ENCODE results near the gene ACTL7A. TPM values are rescaled to one million over a fixed set of nuclear protein-coding genes. Genes with fewer than 3 reads are reported as not detected.
"Not testable (repeated sequence)": the region's sequence is repeated elsewhere in the genome, so short reads cannot be mapped to it uniquely, and the experiment has no call there.

Gene ACTL7A
- total and polyA plus RNA-seq, 2 experiments from 2014 or later: not detected

DNA sequence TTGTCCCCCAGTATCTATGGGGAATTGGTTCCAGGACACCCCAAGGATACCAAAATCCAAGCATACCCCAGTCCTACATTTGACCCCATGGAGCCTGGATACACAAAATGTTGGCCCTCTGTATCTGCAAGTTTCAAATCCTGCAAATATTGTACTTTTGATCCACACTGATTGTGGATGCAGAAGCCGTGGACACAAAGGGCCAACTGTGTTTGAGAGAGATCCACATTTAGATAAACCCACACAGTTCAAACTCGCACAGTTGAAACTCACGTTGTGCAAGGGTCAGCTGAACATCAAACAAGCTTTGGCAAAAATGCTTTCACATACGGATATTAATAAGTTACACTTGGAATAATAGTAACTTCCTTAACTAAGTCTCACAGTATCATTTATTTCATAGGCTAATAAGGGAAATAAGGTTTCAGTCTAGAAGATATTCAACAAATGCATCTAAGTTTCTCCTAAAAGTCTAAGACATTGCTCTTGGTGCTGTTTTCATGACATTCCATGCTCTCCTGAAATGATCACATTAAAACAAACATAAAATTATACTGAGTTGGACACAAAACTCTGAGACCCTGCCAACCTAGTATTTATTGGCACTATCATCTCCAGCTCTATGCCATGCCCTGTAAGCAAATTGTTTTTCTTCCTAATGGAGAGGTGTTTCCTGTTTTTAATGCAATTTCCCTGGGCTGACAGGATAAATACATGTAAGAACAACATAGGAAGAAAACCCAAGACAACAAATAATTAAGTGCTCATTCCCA is 32.3 kb downstream of the ACTL7A start:
- no peaks in the 10 kb centered on the region for H3K9me2 ChIP-seq (ENCODE audit: insufficient read depth)
- no peak overlapping the region for H3K4me3 ChIP-seq
- H2AFZ ChIP-seq: no peak overlapping the region
- H3K4me2 ChIP-seq (ENCODE audit: unreplicated experiment): no peak overlapping the region
- no peaks in the 10 kb centered on the region for H4K20me1 ChIP-seq (ENCODE audit: insufficient read depth)
- no peak for TF ChIP-seq EZH2 (IDR thresholded peaks at IDR 0.05; ENCODE audit: insufficient read depth, poor library complexity, severe bottlenecking)
- TF ChIP-seq EZH2phosphoT487 (IDR thresholded peaks at IDR 0.05; ENCODE audit: insufficient read depth, low read depth): no peak
- H3K79me2 ChIP-seq (ENCODE audit: insufficient read depth): no peaks in the 10 kb centered on the region
- no peak overlapping the region for H3K9ac ChIP-seq
- in situ Hi-C loops (cut with MboI): no loop called here
- H3K4me1 ChIP-seq (ENCODE audit: insufficient read depth): no peaks in the 10 kb centered on the region
- WGBS, 2 experiments (ENCODE audit: low coverage in 1 of 2, low lambda C conversion rate in 2 of 2, missing lambda C conversion rate in 2 of 2): 95 to 98% methylated on average over 4 of the region's 4 CpGs
- H3K27ac ChIP-seq: no peak overlapping the region
- H3K9me3 ChIP-seq (ENCODE audit: low read depth): no peaks in the 10 kb centered on the region
- H3F3A ChIP-seq (ENCODE audit: insufficient read depth): no peaks in the 10 kb centered on the region
- no peaks in the 10 kb centered on the region for H3K27me3 ChIP-seq (replicated peaks; ENCODE audit: insufficient read depth)
- DNase-seq: no peak
- peaks cover 42% of the 10 kb centered on the region for H3K36me3 ChIP-seq (ENCODE audit: low read depth)

DNA sequence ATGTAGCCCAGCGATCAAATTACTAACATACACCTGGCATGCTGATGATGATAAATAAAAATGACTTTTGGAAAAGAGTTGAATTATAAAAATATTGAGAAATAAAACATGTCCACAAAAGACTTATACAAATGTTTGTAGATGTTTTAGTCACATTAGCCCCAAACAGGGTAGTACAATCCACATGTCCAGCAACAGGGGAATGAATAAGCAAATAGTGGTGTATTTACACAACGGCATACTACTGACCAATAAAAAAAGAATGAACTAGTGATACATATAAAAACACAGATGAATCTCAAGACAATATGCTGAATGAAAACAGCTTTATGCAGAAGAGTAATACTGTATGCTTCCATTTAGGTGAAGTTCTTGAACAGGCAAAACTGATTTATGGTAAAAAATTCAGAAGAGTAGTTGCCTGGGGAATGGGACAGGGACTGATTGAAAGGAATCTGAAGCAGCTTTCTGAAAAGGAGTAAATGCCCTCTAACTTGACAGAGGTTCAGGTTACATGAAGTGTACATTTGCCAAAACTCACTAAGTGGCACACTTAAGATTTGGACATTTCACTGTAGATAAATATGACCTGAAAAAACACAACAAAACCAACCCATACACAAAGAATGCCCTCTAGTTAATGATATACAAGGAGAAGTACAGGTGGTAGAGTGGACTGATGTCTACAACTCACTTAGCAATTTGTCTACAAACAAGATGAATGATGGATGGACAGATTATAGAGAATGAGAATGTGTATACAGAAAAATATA is 35.4 kb downstream of the ACTL7A start:
- no peak for DNase-seq
- no peaks in the 10 kb centered on the region for H3K4me1 ChIP-seq (ENCODE audit: insufficient read depth)
- no peaks in the 10 kb centered on the region for H3K79me2 ChIP-seq (ENCODE audit: insufficient read depth)
- H3K4me2 ChIP-seq (ENCODE audit: unreplicated experiment): no peak overlapping the region
- WGBS, 2 experiments (ENCODE audit: low coverage in 1 of 2, low lambda C conversion rate in 2 of 2, missing lambda C conversion rate in 2 of 2): 71 to 76% methylated on average over 2 of the region's 2 CpGs
- no peak overlapping the region for H3K27ac ChIP-seq
- no peaks in the 10 kb centered on the region for H3F3A ChIP-seq (ENCODE audit: insufficient read depth)
- in situ Hi-C loops (cut with MboI): no loop called here
- H2AFZ ChIP-seq: no peak overlapping the region
- H3K4me3 ChIP-seq: no peak overlapping the region
- no peaks in the 10 kb centered on the region for H3K9me2 ChIP-seq (ENCODE audit: insufficient read depth)
- H3K27me3 ChIP-seq (replicated peaks; ENCODE audit: insufficient read depth): no peaks in the 10 kb centered on the region
- H3K36me3 ChIP-seq (ENCODE audit: low read depth): peaks cover 54% of the 10 kb centered on the region
- H3K9me3 ChIP-seq (ENCODE audit: low read depth): no peaks in the 10 kb centered on the region
- TF ChIP-seq EZH2 (IDR thresholded peaks at IDR 0.05; ENCODE audit: insufficient read depth, poor library complexity, severe bottlenecking) (no peak), EZH2phosphoT487 (IDR thresholded peaks at IDR 0.05; ENCODE audit: insufficient read depth, low read depth) (no peak)
- no peaks in the 10 kb centered on the region for H4K20me1 ChIP-seq (ENCODE audit: insufficient read depth)
- no peak overlapping the region for H3K9ac ChIP-seq

DNA sequence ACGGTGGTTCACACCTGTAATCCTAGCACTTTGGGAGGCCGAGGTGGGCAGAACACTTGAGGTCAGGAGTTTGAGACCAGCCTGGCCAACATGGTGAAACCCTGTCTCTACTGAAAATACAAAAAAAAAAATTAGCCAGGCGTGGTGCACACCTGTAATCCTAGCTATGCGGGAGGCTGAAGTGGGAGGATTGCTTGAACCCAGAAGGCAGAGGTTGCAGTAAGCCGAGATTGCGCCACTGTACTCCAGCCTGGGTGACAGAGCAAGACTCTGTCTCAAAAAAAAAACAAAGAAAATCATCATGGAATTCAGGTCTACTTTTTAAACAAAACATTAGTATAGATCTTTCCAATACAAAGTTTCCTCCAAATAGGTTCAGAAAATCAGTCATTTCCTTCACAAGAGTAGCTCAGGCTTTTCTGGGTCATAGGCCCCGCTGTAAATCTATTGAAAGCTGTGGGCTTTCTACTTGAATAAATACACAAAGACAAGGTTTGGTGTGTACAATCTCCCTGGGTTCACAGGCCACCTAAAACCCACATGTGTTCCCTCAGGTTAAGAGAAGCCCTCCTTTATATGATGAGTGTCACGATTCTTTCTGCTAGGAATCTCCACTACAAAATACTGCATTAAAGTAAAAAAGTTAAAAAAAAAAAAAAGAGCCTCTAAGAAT is 37.1 kb downstream of the ACTL7A start:
- H3F3A ChIP-seq (ENCODE audit: insufficient read depth); H3K27me3 ChIP-seq (replicated peaks; ENCODE audit: insufficient read depth); in situ Hi-C loops (cut with MboI); H3K9me2 ChIP-seq (ENCODE audit: insufficient read depth); H3K4me3 ChIP-seq; H3K9ac ChIP-seq; H4K20me1 ChIP-seq (ENCODE audit: insufficient read depth); H2AFZ ChIP-seq; H3K4me2 ChIP-seq (ENCODE audit: unreplicated experiment); H3K27ac ChIP-seq; H3K4me1 ChIP-seq (ENCODE audit: insufficient read depth); H3K9me3 ChIP-seq (ENCODE audit: low read depth); DNase-seq; H3K79me2 ChIP-seq (ENCODE audit: insufficient read depth): not testable (repeated sequence)
- peaks cover 58% of the 10 kb centered on the region for H3K36me3 ChIP-seq (ENCODE audit: low read depth)
- WGBS, 2 experiments (ENCODE audit: low coverage in 1 of 2, low lambda C conversion rate in 2 of 2, missing lambda C conversion rate in 2 of 2): 88% methylated on average over 8 of the region's 8 CpGs

DNA sequence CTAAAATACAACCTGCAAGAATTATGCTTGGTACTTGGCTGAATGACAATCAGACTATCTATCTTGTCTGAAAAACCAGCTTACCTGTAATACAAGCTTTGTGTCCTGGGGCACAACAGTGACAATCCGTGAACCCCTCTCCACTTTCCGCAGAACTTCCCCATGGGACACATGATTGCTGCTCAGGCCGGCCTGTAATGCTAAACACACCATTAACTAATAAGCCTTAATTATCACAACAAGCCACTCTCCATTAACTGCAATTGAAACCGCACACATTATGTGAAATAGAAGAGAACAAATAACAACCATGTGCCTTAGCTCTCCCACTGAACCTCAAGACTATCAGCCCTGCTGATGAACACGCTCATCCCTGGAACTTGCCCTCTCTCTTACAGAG is 38.1 kb downstream of the ACTL7A start:
- Histone ChIP-seq H3K4me2 (ENCODE audit: unreplicated experiment) (no peak overlapping the region), H3K36me3 (ENCODE audit: low read depth) (peaks cover 59% of the 10 kb centered on the region), H3K27me3 (replicated peaks; ENCODE audit: insufficient read depth) (no peaks in the 10 kb centered on the region), H4K20me1 (ENCODE audit: insufficient read depth) (no peaks in the 10 kb centered on the region), H3K9me3 (ENCODE audit: low read depth) (no peaks in the 10 kb centered on the region), H3K9me2 (ENCODE audit: insufficient read depth) (no peaks in the 10 kb centered on the region), H3K9ac (no peak overlapping the region), H3F3A (ENCODE audit: insufficient read depth) (no peaks in the 10 kb centered on the region), H3K79me2 (ENCODE audit: insufficient read depth) (no peaks in the 10 kb centered on the region), H3K27ac (no peak overlapping the region), H2AFZ (no peak overlapping the region), H3K4me3 (no peak overlapping the region), H3K4me1 (ENCODE audit: insufficient read depth) (no peaks in the 10 kb centered on the region)
- WGBS, 2 experiments (ENCODE audit: low coverage in 1 of 2, low lambda C conversion rate in 2 of 2, missing lambda C conversion rate in 2 of 2): 91% methylated on average over 5 of the region's 5 CpGs
- TF ChIP-seq EZH2 (IDR thresholded peaks at IDR 0.05; ENCODE audit: insufficient read depth, poor library complexity, severe bottlenecking) (no peak), EZH2phosphoT487 (IDR thresholded peaks at IDR 0.05; ENCODE audit: insufficient read depth, low read depth) (no peak)
- DNase-seq: no peak
- in situ Hi-C loops (cut with MboI): no loop called here

All from GM23248 (cell line).